ENCODE results near the gene SLC29A4.

DNA sequence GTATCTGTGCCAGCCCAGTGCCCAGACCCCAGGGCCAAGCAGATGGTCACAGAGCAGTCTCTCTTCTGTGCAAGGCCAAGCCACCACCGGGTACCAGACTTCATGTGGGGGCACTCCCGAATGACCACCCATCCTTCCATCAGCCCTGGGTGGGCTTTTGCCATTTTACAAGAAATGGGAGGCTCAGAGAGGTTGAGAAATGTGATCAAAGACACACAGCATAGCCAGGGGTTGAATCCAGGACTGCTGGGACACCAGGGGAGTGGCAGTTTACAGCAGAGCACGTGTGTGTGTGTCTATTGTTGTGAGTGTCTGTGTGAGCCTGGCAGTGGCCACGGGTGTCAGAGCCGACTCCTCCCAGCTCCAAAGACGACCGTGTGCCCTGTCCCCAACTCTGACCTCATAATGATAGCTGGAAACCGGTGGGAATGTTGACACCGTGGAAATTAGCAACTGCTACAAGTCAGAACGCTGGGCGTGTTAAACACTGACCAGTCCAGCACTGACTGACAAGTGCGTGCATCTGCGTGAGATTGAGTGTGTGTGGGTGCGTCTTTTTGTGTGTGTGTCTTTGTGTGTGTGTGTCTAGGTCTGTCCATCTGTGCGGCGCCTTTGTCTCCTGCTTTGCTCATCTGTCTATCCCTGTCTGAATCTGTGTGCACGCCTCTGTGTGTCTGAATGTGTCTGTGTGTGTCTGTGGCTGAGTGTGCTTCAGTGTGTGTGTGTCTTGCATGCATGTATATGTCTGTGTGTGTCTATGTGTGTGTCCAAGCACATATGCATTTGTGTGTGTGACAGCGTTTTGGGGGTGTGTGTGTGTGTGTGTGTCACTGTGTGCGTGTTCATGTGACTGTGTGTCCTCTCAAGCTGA is 17.2 kb upstream of the SLC29A4 start:
- TF ChIP-seq CTCF (CRISPR knock-in tag; IDR thresholded peaks at IDR 0.05) (no peak), RAD51 (IDR thresholded peaks at IDR 0.05; ENCODE audit: borderline replicate concordance) (no peak), EP300 (IDR thresholded peaks at IDR 0.05; ENCODE audit: low read depth in 2 of 2, low read length in 2 of 2) (no peak), EP300 (CRISPR knock-in tag; IDR thresholded peaks at IDR 0.05; ENCODE audit: borderline replicate concordance) (no peak), DNMT1 (CRISPR knock-in tag; IDR thresholded peaks at IDR 0.05) (no peak)
